HEK293T (cell line): ENCODE data around the gene DCXR.

Source experiments
- ARNT ChIP-seq: fragments of 450-650 bp; IDR thresholded peaks from 2 replicates; pipeline ENCODE4 v1.6.1; 2017; ENCODE audit warnings: mild to moderate bottlenecking
- ELF4 ChIP-seq: fragments of 450-650 bp; IDR thresholded peaks from 2 replicates; pipeline ENCODE4 v1.6.1; 2017; ENCODE audit warnings: antibody characterized with exemption
- FOXA1 ChIP-seq: fragments of 450-650 bp; IDR thresholded peaks from 2 replicates; pipeline ENCODE4 v1.6.1; 2016; ENCODE audit warnings: mild to moderate bottlenecking
- FOXK2 ChIP-seq: fragments of 450-650 bp; IDR thresholded peaks from 2 replicates; pipeline ENCODE4 v1.6.1; 2016; ENCODE audit warnings: mild to moderate bottlenecking
- FOXM1 ChIP-seq: fragments of 450-650 bp; IDR thresholded peaks from 2 replicates; pipeline ENCODE4 v1.6.1; 2017; ENCODE audit warnings: mild to moderate bottlenecking, borderline replicate concordance
- L3MBTL2 ChIP-seq: fragments of 450-650 bp; conservative IDR thresholded peaks from 2 replicates; pipeline ENCODE4 v1.6.1; 2016; ENCODE audit warnings: mild to moderate bottlenecking
- NFRKB ChIP-seq: fragments of 450-650 bp; IDR thresholded peaks from 2 replicates; pipeline ENCODE4 v1.6.1; 2016; ENCODE audit warnings: mild to moderate bottlenecking, moderate library complexity
- SP1 ChIP-seq: fragments of 450-650 bp; IDR thresholded peaks from 2 replicates; pipeline ENCODE4 v1.6.1; 2017
- SUZ12 ChIP-seq: fragments of 450-650 bp; IDR thresholded peaks from 2 replicates; pipeline ENCODE4 v1.6.1; 2016; ENCODE audit warnings: mild to moderate bottlenecking
- TARDBP ChIP-seq: fragments of 450-650 bp; IDR thresholded peaks from 2 replicates; pipeline ENCODE4 v1.6.1; 2016
- TF ChIP-seq, protein P1 (sequence below): fragments of 450-650 bp; IDR thresholded peaks from 2 replicates; pipeline ENCODE4 v1.6.1; 2016

DNA sequence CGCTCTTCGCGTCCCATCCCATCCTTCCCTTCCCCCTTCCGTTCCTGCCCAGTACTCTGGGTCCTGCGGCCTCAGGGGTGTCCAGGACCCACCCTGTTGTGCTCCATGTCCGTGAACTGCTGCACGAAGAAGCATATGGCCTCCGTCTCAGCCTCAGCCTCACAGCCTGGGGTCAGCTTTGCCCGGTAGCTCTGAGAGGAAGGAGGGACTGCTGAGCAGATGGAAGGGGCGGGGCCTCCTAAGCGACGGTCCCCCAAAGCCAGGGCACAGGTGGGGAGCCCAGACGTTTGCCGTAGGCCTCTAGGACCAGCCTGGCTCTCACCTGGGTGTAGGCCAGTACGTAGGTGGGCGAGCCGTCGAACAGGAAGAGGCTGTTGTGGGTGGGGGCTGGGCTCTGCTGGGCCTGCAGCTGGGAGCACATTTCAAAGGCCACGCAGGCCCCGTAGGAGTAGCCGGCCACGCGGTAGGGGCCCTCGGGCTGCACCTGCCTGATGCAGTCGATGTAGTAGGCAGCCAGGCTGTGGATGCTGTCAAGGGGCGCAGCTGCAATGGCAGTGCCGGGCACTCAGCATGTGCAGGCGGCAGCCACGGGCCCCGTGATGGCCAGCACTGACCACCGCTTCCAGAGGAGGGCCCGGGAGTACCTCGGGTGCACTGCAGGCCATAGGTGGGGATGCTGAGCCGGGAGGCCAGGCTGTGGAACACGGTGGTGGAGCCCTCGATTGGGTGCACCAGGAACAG, 42.7 kb upstream of the DCXR start:
- TF ChIP-seq ARNT (no peak), TARDBP (no peak), SUZ12 (no peak), FOXA1 (no peak), FOXM1 (no peak), ELF4 (no peak), FOXK2 (no peak), SP1 (no peak), L3MBTL2 (no peak), NFRKB (no peak)
- TF ChIP-seq, protein P1, sequence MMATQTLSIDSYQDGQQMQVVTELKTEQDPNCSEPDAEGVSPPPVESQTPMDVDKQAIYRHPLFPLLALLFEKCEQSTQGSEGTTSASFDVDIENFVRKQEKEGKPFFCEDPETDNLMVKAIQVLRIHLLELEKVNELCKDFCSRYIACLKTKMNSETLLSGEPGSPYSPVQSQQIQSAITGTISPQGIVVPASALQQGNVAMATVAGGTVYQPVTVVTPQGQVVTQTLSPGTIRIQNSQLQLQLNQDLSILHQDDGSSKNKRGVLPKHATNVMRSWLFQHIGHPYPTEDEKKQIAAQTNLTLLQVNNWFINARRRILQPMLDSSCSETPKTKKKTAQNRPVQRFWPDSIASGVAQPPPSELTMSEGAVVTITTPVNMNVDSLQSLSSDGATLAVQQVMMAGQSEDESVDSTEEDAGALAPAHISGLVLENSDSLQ = no peak
